Midbrain (tissue), 1 donor: Measurements from ENCODE around the gene TXNRD1.

Experiments used
- DNase-seq: peaks from one replicate; lab custom pipeline; 2025; lab: John Stamatoyannopoulos, UW

Gene TXNRD1

DNA sequence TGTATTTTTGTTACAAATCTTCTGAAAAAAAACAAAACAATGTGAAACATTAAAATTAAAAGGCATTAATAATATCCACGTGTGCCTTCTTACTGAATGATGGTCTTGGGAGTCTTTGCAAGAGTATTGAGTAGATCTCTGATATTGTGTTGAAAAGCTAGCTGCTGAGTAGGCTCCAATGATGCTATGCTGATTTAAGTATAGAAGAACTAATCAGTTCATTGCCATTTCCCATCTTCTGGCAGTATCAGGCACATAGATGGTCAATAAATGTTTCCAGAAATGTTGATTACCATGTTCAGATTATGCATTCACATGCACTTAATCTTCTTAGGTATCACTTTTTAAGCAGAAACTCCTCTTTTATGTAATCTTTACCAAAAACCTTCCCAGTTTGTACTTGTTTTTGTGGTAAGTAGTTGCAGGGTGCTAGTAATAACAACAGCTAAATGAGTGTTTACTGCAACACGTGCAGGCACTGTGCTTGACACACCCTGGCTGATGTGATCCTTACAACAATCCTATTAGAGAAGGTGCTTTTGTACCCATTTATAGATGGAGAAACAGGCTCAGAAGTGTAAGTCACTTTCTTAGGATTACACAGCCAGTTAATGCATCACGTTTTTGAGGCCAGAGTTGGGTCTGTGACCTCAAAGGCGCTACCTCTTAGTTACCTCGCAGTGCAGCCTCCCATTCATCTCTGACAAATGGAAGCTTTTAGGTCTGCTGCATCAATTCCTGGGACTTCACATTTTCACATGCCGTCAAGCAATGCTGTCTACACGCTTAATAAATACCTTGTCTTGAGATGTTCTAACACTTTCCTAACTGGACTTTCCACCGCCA lies 134.9 kb downstream of the TXNRD1 start:
- no peak for DNase-seq

DNA sequence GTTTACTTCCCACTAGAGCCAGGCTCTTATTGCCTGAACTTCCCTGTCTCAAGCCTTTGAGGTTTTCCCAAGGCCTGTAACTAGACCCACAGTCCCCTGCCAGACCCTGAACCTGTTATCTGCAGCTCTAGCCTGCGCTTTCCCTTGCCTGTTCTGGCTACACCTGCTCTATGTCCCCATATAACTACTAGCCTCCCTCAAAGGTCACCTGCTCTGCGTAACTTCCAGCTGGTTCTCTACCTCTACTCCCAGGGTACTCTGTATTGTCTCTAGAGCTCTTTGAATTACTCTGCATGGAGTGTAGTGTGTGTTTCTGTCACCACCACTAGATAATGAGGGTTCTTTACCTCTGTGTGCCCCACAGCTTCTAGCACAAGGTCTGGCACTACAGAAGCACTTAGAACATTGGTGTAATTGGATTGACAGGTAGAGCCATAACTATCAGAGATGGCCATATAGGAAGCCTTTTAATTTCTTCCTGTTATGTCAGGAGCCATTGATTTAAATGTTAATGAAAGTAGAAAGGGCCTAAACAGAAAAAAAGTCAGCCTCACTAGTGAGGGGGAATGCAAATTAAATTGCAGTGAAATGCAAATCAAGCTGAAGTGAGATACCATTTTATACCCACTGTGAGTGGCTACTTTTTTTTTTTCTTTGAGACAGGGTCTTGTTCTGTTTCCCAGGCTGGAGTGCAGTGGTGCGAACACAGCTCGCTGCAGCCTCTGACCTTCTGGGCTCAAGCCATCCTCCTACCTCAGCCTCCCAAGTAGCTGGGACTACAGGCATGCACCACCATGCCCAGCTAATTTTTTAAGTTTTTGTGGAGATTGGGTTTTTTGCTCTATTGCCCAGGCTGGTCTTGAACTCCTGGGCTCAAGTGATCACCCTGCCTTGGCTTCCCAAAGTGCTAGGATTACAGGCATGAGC lies 135.7 kb downstream of the TXNRD1 start:
- no peak for DNase-seq

DNA sequence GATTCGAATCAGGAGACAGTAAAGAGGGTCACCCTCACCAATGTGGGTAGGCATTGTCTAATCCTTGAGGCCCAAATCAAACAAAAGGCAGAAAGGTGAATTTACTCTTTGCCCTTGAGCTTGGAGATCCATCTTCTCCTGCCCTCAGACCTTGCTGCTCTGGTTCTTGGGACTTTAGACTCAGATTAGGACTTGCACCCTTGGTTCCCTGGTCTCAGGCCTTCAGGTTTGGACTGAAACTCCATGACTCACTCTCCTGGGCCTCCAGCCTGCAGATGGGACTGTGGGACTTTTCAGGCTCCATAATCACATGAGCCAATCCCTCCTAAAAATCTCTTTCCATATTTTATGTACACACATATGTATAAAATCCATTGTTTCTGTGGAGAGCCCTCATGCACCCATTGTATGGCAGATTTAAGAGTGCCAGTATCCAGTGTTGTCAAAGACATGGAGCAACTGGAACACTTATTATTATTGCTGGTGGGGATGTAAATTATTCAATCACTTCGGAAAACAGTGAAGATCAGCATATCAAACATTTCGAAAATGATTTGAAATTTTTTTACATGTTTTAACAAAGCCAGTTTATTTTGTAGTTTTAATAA lies 136.6 kb downstream of the TXNRD1 start:
- DNase-seq, result no peak

DNA sequence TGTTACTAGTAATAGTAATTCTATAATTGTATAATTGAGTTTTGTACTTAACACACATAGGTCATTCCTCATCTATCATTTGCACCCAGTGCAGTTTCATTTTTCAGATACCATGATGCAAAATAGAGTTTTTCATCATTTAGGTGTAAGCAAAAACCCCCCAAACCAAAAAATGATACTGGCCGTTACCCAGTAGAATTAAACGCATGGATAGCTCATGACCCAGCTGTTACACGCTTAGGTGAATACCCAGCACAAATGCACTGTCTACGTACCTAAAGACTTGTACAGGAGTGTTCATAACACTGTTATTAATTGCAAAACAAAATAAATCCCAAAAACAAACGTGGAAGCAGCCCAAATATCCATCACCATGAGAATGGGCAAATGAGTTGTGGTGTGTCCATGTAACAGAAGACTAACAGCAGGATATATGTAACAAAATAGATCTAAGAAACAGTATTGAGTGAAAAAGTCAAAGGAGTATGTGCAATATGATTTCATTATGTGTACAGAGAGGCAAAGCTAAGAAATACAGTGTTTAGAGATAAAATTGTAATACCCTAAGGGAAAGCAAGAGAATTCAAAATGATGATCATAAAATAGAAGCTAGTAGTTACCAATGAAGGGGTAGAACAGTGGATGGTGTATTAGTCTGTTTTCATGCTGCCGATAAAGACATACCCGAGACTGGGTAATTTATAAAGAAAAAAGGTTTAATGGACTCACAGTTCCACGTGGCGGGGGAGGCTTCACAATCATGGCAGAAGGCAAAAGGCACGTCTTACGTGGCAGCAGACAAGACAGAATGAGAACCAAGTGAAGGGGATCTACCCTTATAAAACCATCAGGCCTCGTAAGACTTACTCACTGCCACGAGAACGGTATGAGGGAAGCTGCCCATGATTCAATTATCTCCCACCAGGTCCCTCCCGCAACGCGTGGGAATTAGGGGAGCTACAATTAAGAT lies 137.7 kb downstream of the TXNRD1 start:
- no peak for DNase-seq

DNA sequence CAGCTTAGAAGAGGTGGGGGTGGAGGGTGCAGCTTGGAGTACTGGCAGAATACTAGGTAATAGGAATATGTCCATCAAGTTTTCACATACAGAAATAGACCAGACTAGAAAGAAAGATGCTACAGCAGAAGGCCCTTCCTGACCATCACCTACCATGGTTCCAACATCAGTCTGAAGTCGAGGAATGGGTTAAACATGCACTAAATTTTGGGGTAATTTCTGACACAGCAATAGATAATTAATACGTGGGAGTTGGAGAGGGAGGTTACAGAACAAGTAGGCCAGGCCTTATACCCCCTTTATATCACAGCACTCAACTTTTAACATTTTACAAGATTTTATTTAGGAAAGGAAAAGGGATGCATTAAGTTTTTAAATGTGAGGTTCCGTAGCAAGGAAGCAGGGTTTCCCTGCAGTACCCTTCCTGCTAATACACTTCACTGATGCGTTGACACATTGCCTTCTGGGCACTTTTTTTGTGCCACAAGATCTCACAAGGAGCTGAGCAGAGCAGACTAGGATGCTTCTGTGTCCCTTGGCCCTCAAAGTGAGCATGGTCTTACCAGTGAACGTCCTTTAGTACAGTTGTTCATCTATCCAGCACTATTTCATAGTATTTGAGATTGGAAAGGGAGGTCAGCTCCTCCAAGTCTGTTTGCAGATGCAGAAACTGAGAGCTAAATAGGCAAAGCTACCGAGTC lies 138.7 kb downstream of the TXNRD1 start:
- no peak for DNase-seq

DNA sequence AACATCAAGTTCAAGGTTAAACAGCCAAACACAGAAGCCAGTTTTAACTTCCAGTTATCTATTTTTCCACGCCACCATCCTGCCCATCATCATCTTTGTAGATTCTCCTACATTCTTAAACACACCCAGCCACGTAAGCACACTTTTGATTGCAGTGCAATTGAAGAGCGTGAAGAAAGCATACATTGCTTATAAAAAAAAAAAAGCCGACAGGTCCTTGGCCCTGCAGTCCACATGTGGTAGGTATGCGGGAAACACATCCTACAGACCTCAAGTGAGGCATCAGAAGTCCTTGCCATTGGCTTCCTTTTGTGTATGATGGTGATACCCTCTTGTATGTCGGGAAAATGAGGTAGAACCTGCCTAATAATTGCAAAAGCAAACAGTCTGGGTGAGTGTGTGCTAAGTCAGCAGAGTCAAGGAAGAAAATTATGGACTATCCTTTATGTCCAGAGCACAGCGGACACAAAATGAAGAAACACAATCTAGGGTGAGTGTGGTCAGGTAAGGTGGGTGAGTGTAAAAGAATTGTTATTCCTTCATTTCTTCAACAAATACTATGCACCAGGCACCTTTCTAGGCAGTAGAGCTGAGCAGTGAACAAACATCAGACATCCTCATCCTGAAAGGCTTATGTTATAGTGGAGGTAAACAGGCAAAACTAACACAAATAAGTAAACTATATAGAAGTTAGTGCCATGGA lies 139.4 kb downstream of the TXNRD1 start:
- no peak for DNase-seq

DNA sequence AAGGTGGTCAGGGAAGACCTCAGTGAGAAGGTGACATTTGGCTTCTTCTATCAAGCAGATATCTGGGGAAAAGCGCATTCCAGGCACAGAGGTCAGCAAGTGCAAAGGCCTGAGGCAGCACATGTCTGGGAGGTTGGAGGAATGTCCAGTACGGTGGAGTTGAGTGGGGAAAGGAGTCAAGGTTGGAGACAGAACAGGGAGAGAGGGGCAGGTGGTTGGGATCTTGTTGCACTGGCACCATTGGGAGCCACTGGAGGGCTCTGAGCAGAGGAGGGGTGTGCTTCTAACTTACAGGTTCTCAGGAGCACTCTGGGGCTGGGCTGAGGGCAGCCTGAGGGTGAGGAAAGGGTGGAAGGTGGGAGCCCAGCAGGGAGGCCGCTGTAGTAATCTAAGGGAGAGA lies 140.1 kb downstream of the TXNRD1 start:
- DNase-seq, result no peak

DNA sequence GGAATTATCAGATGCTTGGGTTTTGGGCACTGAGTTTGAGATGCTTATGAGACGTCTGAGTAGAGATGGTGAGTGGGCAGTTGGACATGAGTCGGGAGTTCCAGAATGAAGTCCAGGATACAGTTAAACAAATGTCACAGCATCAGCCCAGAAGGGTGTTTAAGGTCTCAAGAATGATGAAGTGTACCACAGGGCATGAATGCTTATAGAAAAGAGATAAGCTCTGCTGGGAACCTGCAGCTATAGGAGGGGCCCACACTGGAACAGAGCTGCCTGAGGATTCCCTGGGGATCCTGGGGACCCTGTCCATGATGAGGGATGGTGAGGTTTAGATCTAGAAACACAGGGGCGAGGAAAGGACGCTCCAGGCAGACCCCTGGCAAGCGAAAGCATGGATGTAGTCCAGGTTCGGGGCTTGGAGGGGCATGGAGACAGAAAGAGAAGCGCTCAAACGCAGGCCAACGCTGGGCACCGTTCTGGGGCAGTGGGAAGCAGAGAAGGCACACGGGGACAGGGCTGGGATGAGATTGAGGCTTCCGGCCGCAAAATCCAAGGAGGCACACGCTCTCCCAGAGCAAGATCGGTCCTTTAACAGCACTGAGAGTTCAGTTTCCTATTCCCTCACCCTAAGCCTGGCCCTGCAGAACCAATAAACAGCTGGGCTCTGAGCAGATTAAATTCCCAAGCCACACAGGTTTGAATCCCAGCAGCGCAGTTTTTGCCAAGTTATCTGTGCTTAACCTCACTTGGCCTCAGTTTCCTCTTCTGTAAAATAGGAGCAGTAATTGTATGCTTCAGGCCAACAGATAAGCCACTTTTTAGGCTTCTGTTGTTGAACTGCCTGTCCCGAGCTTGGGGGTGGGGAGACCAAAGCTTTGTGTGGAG lies 140.9 kb downstream of the TXNRD1 start:
- DNase-seq, result no peak

DNA sequence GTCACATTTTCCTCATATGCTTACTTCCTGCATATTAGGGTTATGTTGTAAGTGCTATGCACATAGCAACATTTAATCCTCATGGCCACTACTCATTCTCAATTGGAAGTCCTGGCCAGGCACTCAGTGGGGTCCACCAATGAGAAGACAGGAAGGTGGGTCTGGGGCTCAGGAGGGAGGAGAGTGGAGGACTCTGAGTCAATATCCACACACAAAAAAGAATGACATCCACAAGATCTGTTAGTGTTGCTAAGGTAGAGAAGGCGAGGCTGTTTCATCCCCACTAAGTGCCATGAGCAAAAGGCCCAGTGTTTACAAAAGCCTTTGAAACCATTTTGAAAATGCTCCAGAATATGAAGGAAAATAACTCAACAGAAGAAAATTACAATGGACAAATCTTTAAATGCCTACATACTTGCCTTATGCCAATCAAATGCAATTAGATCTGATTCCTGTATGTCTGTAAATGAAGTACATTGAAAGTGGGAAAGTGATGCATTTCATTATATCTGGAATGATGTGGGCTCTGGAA lies 141.9 kb downstream of the TXNRD1 start:
- no peak for DNase-seq

DNA sequence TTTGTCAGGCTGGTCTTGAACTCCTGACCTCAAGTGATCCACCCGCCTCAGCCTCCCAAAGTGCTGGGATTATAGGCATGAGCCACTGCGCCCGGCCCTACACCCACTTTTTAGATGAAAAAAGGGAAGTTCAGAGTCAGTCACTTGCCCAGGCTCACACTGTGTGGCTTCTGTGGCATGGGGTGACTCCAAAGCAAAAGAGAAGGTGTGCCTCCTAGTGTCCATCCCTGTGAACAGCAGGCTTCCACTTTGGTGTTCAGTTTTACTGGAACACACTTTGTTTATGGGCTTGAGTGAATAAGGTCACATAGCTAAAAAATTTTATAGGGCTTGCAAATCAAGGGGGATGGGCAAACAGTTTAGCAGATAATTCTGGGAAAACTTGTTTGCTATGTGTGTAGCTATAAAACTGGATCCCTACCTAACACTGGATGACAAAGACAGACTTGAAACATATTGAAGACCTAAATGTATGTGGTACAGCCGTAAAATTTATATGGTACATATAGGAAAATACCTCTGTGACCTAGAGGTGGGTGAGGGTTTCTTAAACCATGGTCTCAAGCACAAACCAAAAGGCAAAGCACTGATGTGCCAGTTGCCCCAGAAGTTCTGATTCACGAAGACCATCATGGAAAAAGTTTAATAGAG lies 142.9 kb downstream of the TXNRD1 start:
- peak; percentile 53 for DNase-seq

DNA sequence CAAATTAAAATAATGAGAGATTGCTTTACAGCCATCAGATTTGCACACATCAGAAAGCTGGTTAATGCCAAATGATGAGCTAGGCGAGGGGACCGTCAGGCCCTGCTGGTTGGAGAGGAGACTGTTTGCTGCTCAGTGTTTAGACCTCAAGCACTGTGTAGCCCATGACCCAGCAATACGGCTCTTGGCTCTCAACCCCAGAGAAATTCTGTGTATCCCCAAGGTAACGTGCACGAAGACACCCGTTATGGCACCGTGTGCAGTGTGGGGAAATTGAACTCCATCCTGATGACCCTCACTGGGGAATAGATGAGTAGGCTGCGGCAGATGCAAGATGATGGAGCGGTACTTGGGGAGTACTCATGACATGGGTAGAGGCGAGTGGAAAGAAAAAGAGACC lies 143.6 kb downstream of the TXNRD1 start:
- no peak for DNase-seq

DNA sequence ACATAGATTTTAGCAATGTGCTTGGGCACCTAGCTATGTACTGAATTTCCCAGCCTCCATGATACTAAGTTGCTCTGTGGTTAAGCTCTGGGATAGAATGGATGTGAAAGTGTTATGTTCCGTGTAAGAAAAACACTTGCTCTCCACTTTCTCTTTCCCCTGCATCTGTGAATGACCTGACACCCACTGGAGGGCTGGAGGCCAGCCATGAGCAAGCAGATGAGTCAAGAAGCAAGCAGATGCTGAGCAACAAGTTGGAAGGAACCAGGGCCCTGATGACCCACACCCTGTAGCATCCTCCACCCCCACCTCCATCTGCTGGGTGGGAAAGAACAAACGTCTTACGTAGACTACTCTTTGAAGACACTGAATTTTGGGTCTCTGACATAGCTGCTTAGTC lies 144.6 kb downstream of the TXNRD1 start:
- DNase-seq, result no peak

DNA sequence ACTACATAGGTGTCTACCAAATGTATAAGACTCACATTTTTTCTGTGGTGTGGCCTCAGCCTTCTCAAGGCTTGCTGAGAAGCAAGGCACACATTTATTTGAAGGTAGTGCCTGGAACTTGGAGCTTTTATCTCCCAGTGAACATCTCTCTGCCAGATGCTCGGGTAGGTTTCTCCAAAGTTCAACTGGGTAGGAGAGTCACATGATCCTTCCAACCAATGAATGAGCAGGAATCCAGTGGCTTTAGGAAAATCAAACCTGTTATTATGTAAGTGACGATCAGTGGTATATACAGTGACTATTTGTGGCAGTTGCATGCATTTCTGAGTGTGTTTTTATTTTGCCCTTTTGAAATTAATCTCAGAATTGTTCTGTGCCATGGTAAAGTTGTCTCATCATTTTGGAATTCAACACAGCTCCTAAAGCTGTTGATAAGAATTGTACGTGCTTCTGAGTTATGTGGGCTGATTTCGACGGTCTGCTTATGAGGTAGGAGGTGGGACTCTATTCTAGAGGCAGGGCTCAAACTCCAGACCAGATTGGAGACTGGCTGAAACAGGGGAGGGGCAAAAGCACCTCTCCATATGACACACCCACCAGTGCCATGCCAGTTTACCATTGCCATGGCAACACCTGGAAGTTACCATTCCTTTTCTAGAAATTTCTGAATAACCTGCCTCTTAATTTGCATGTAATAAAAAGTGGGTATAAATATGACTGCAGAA lies 145.6 kb downstream of the TXNRD1 start:
- DNase-seq, result no peak

DNA sequence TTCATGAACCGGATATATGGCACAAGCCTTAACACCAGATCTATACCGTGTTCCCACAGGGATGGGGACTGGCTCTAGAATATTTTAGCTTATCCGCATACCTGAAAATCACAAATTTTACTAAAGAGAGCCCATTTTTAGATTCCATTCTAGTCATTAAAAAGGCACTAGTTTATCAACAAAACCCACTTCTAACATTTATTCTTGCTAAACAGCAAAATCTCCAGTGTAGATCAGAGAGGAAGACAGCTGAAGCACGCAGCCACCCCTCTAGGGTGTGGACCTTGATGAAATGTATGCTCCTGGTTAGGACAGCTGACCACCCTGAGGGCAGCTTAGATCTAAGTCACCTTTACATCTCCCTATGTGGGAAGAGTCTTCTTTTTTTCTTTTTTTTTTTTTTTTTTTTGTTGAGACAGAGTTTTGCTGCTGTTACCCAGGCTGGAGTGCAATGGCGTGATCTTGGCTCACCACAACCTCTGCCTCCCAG lies 150.4 kb downstream of the TXNRD1 start:
- DNase-seq, result no peak

DNA sequence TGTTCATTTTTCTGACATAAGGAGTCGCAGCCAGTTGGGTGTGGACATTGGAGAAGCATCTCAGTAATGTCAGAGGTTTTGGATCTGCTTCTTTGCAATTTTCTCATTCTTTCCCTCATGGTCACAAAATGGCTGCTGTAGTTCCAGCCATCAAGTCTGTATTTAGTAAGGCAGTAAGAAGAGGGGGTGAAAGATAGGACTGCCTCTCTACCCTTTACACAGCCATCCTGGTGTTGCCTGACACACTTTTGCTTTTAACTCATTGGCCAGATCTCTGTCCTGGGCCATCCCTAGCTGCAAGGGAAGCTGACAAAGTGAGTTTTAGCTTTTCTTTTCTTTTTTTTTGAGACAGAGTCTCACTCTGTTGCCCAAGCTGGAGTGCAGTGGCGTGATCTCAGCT lies 154.1 kb downstream of the TXNRD1 start:
- DNase-seq, result no peak

DNA sequence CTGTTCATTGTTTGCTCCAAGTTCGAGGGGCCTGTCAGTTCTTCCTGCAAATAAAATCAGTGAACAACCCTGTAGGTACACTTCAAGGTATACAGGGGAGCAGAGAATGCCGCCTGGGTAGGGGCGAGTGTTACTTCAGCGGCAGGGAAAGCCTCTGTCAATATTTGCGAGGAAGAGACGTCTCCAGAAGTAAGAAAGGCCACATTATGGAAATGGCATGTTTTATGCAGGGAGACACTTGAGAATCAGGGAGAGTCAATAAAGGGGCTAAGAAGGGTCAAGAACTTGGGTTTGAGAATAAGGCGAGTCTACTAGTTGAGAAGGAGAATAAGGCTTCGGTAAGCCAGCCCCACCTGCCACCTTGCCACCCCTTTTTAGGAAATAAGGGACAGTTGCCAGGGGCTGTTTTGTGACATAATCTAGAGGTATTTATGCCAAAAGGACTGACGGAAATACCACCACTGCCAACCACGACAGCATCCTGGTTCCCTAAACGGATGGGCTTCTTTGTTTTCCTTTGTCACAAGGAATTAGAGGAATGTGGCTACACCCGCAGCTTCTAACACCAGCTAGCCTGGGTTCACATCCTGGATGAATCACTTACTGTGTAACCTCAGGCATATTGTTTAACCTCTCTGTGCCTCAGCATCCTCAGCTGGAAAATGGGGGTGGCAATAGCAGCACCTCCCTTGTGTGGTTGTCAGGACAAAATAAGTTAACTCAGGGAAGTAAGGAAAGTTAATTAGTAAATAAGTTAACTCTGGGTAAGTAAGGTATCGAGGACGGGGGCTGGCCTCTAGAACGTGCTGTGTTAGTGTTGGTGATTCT lies 155.7 kb downstream of the TXNRD1 start:
- no peak for DNase-seq
